Raji (cell line): ENCODE results near the gene TMEM135.

Experiments
- POLR2A ChIP-seq: IDR thresholded peaks from 2 replicates; pipeline ENCODE4 v1.6.1; 2011; ENCODE audit warnings: low read depth, low read length, control low read depth; ENCODE audit not compliant: insufficient read depth

TMEM135 gene

DNA sequence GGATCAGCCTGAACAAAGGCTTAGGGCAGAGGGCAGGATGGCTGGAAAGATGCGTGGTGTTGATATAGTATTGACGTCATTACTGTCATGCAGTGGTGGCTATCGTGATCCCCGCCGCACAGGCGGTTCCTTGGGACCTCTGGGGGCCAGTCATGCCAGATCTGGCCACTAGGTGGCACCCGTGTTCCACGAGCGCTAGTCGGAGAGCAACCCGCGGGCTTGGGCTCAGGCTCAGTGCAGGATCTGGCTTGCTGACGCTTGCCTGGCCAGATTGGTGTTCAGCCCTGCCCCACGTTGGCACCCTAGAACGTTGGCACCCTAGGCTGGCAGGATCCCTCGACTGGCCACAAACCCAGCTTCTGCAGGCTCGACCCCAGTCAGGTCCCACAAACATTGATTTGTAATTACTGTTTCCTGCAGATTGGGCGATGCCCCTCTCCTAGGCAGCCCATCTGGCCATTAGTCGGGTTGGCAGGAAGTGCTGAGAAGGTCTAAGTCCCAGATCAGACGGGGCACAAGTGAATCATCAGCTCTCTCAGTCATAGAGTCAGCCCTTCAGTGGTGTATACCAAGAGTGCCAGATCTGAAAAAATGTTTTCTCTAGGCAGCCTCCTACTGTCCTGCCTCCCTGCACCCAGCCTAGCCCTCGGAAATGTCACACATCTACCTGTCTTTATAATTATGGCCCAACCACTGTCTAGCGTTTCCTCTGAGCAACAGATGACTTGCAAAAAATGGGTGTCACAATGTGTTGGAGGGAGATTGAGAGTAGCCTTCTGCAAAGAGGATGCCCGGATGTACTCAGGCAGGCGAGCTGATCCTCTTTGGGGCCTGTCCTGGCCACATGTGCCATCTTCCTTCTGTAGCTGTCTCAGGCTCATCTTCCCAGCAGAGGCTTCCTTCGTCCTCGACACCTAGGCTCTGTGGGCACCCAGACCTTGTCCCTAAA lies 315.3 kb downstream of the TMEM135 start:
- TF ChIP-seq POLR2A: no peak

DNA sequence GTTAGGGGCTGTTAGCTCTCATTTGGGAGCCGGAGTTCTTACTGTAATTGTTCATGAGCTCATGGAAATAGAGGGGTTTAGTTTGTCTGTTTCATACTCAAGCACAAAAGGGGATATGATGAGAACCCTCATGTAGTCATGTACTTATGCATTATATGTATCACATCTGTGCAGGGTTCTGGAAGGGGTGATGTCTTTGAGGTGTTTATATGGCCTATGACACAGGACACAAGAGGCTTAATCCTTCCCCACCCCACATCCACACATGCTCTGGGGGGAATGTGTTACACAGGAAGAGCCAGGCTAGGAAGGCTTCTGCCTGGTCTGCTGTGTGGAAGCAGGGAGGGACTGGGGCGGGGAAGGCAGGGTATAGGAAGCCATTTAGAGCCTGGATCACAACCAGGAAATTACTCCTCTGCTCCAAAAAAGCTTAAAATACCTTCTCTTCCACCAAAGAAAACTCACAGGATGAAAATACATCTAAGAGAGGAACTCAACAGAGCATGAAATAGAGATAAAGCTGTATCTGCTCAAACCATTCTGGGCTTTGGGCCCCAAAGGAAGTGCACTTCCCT lies 316.1 kb downstream of the TMEM135 start:
- TF ChIP-seq POLR2A: no peak

- no peak for TF ChIP-seq POLR2A
Observed at GRCh38 chr11:87355596-87355995, 317.9 kb downstream of the TMEM135 start.

DNA sequence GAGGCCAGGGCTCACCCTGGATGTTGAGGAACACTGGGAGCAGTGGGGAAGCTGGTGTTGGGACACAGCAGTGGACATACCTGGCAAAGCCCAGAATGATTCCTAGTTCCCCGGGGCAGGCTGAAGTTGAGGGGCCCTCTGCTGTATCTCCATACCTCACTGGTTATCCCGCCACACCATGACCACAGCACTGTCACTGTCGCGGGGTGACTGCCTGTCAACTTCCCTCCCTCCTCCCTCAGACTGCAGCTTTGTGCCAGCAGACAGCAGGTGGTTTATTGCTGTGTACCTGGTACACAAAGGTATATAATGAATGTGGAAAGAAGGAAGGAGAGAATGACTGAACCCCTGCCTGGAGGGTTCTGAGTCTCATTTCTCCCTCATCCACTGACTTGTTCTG lies 318.7 kb downstream of the TMEM135 start:
- TF ChIP-seq POLR2A: no peak

GRCh38 chr11:87358461-87358860 lies 320.7 kb downstream of the TMEM135 start:
- TF ChIP-seq POLR2A: no peak

- TF ChIP-seq POLR2A: no peak
Observed at GRCh38 chr11:87359401-87359800, 321.7 kb downstream of the TMEM135 start.

DNA sequence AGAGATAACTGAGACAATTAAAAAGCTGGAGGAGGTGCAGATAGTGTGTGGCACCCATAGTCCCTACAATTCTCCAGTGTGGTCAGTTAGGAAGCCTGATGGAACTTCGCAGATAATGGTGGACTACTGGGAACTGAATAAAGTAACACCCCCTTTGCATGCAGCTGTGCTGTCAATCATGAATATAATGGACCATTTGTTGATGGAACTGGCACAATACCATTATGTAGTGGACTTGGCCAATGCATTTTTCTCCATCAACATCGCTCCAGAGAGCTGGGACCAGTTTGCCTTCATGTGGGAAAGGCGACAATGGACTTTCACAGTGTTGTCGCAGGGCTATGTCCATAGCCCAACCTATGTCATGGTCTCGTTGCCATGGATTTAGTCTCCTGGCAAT lies 324.2 kb downstream of the TMEM135 start:
- no peak for TF ChIP-seq POLR2A

GRCh38 chr11:87366346-87366745 lies 328.6 kb downstream of the TMEM135 start:
- no peak for TF ChIP-seq POLR2A

DNA sequence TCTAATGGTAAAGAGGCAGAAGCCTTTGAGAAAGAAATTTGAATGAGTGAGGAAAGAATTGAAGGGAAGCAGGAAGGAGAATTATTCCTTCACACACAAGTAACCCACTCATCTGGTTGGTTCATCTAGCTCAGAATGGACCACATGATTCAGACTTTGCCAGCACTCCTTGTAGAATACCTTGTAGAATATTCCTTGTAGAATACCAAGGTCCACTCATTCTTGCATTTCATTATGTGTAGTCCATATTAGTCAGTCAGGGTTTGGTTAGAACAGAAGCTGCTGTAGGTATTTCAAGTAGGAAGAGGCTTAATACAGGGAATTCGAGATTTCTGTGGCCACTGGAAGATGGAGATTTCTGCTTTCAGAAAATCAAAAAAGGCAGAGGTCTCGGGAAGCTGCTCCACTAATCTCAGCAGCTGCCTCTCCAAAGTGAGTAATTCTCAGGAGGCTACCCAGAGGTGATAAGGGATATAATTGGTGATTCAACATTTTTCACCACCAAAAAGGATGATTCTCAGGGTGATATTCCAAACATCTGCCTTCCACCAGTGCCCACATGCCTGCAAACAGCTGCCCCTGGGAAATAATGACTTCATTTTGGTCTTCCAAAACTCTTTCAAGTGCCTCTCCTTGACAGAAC lies 329.1 kb downstream of the TMEM135 start:
- TF ChIP-seq POLR2A: no peak

GRCh38 chr11:87368151-87368550 lies 330.4 kb downstream of the TMEM135 start:
- TF ChIP-seq POLR2A: no peak

- no peak for TF ChIP-seq POLR2A
Observed at GRCh38 chr11:87368858-87369480, 331.2 kb downstream of the TMEM135 start.

- TF ChIP-seq POLR2A: no peak
Observed at GRCh38 chr11:87369888-87370287, 332.2 kb downstream of the TMEM135 start.

DNA sequence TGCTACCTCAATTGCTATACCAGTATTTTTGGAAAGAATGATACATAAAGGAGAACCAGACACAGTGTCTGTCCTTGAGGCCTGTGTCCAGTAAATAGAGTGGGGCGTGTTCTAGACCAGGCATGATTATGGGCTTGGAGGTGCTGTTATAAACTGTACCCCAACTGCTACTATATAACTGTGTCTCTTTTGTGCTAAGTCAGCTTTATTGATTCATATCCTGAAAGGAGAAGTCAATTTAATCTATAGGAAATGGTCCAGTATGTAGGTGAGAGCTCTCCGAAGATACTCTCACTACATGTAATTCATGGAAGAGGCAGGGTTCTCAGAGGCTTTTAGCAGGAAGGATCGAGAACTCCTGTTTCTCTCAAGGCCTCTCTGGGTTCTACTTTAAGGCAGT lies 334.3 kb downstream of the TMEM135 start:
- no peak for TF ChIP-seq POLR2A
